ENCODE results near the gene MYO1F.
"Not testable (repeated sequence)": the region's sequence is repeated elsewhere in the genome, so short reads cannot be mapped to it uniquely, and the experiment has no call there.

The MYO1F gene

GRCh38 chr19:8577247-8577646 lies at the start of gene MYO1F:
MYO1F (minus strand) TSS chr19:8577442; CDS start chr19:8577309, 133 bp downstream.
- TF ChIP-seq, protein P1, sequence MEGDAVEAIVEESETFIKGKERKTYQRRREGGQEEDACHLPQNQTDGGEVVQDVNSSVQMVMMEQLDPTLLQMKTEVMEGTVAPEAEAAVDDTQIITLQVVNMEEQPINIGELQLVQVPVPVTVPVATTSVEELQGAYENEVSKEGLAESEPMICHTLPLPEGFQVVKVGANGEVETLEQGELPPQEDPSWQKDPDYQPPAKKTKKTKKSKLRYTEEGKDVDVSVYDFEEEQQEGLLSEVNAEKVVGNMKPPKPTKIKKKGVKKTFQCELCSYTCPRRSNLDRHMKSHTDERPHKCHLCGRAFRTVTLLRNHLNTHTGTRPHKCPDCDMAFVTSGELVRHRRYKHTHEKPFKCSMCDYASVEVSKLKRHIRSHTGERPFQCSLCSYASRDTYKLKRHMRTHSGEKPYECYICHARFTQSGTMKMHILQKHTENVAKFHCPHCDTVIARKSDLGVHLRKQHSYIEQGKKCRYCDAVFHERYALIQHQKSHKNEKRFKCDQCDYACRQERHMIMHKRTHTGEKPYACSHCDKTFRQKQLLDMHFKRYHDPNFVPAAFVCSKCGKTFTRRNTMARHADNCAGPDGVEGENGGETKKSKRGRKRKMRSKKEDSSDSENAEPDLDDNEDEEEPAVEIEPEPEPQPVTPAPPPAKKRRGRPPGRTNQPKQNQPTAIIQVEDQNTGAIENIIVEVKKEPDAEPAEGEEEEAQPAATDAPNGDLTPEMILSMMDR (IDR thresholded peaks at IDR 0.05; ENCODE audit: low read depth, low read length) = no peak
- H3K4me3 ChIP-seq (ENCODE audit: low read depth, low read length) = peak within 1 kb of the TSS; percentile 28; the same call in 1 of the 2 replicates

DNA sequence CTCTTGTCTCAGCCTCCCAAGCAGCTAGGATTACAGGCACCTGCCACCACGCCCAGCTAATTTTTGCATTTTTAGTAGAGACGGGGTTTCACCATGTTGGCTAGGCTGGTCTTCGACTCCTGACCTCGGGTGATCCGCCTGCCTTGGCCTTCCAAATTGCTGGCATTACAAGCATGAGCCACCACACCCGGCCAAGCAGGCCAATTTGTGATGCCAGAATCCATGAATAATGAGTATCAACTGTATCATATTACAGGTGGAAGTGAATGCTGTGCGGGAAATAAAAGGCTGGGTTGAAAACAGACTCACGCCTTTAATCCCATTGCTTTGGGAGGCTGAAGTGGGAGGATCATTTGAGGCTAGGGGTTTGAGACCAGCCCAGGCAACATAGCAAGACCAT lies 49.6 kb upstream of the MYO1F start:
- no peak overlapping the region for H3K4me3 ChIP-seq (ENCODE audit: low read depth, low read length)
- TF ChIP-seq, protein P1 (IDR thresholded peaks at IDR 0.05; ENCODE audit: low read depth, low read length) = no peak

- H3K4me3 ChIP-seq (ENCODE audit: low read depth, low read length) = not testable (repeated sequence)
- TF ChIP-seq, protein P1 (IDR thresholded peaks at IDR 0.05; ENCODE audit: low read depth, low read length) = 0 out of 2 replicates have a peak, but pooled peaks have one; percentile 16
Measured at GRCh38 chr19:8622886-8623285, 45.6 kb upstream of the MYO1F start.

- H3K4me3 ChIP-seq (ENCODE audit: low read depth, low read length) = no peak overlapping the region
- TF ChIP-seq, protein P1 (IDR thresholded peaks at IDR 0.05; ENCODE audit: low read depth, low read length) = no peak
Measured at GRCh38 chr19:8618751-8619150, 41.5 kb upstream of the MYO1F start.

- TF ChIP-seq, protein P1 (IDR thresholded peaks at IDR 0.05; ENCODE audit: low read depth, low read length) = no peak
- no peak overlapping the region for H3K4me3 ChIP-seq (ENCODE audit: low read depth, low read length)
Measured at GRCh38 chr19:8617984-8618383, 40.7 kb upstream of the MYO1F start.

GRCh38 chr19:8617325-8617724 lies 40.1 kb upstream of the MYO1F start:
- not testable (repeated sequence) for H3K4me3 ChIP-seq (ENCODE audit: low read depth, low read length)

GRCh38 chr19:8616861-8617260 lies 39.6 kb upstream of the MYO1F start:
- H3K4me3 ChIP-seq (ENCODE audit: low read depth, low read length) = no peak overlapping the region
- TF ChIP-seq, protein P1 (IDR thresholded peaks at IDR 0.05; ENCODE audit: low read depth, low read length) = no peak

Measured in WI38 (cell line).